GM12873 (cell line): ENCODE measurements around the gene ZSCAN25.
A peak's percentile ranks its signal among the peaks of the same experiment; 100 is the strongest.

ENCODE experiments used
- TF ChIP-seq, protein P1 (sequence below): IDR thresholded peaks from 2 replicates; pipeline ENCODE4 v1.5.1; 2012; ENCODE audit warnings: low read depth, mild to moderate bottlenecking, moderate library complexity, low read length, control low read depth; ENCODE audit not compliant: insufficient read depth; ENCODE audit errors: missing control alignments

The ZSCAN25 gene

GRCh38 chr7:99616359-99617191 is at the start of gene ZSCAN25:
TSS of gene ZSCAN25 (plus strand) at chr7:99616946. CDS start at chr7:99619607, 2,661 bp downstream.
- TF ChIP-seq, protein P1, sequence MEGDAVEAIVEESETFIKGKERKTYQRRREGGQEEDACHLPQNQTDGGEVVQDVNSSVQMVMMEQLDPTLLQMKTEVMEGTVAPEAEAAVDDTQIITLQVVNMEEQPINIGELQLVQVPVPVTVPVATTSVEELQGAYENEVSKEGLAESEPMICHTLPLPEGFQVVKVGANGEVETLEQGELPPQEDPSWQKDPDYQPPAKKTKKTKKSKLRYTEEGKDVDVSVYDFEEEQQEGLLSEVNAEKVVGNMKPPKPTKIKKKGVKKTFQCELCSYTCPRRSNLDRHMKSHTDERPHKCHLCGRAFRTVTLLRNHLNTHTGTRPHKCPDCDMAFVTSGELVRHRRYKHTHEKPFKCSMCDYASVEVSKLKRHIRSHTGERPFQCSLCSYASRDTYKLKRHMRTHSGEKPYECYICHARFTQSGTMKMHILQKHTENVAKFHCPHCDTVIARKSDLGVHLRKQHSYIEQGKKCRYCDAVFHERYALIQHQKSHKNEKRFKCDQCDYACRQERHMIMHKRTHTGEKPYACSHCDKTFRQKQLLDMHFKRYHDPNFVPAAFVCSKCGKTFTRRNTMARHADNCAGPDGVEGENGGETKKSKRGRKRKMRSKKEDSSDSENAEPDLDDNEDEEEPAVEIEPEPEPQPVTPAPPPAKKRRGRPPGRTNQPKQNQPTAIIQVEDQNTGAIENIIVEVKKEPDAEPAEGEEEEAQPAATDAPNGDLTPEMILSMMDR = peak; percentile 50

- TF ChIP-seq, protein P1 = no peak
Measured at GRCh38 chr7:99571768-99572167, 45.0 kb upstream of the ZSCAN25 start.

GRCh38 chr7:99573257-99573656 is 43.5 kb upstream of the ZSCAN25 start:
- TF ChIP-seq, protein P1 = no peak

- TF ChIP-seq, protein P1 = no peak
Measured at GRCh38 chr7:99576251-99576650, 40.5 kb upstream of the ZSCAN25 start.

DNA sequence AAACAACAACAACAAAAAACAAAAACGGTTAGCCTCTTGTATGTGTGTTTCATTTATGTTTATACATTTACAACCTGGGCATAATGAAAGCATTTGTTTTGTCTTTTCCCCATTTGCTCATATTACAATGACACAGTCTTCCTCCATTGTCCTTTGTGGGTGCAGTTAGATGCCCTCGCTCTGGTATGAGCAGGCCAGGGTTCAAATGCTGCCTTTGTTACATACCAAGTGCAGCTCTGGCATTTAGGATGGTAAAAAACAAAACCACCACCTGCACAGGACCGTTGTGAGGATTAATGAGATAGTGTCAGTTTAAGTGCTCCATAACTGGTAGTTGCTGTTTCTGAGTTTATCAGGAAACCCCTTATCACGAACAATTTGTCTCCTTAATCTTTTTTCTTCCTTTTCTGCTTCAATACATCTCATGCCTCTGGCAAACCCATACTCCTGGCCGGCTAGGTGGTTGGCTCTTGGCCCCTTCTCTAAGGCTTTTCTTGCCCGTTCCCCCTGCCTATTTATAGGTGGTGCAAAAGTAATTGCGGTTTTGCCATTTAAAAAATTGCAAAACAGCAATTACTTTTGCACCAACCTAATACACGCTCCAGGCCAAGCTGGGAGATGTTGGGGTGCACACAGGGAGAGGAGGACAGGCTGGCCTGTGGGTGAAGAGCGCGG is 37.3 kb upstream of the ZSCAN25 start:
- TF ChIP-seq, protein P1 = no peak

GRCh38 chr7:99579956-99580777 is 36.6 kb upstream of the ZSCAN25 start:
- TF ChIP-seq, protein P1 = peak; percentile 46

- TF ChIP-seq, protein P1 = no peak
Measured at GRCh38 chr7:99588868-99589267, 27.9 kb upstream of the ZSCAN25 start.
